Stimulated activated naive CD4-positive, alpha-beta T cell treated with Interleukin-2 at 50 U/mL for 16 hours (primary cell): ENCODE results near the gene ANXA6.
A peak's percentile ranks its signal among the peaks of the same experiment; 100 is the strongest.

Experiments used
- DNase-seq: peaks from one replicate; lab custom pipeline; 2025; lab: John Stamatoyannopoulos, UW

ANXA6 gene

GRCh38 chr5:151063142-151063989, 94.2 kb downstream of the ANXA6 start:
- DNase-seq: no peak

GRCh38 chr5:151062405-151063141, 95.0 kb downstream of the ANXA6 start:
- DNase-seq: no peak

- DNase-seq: no peak
These were observed 96.8 kb downstream of the ANXA6 start for GRCh38 chr5:151060742-151061141.

GRCh38 chr5:151058891-151059489, 98.6 kb downstream of the ANXA6 start:
- no peak for DNase-seq

GRCh38 chr5:151058301-151058700, 99.3 kb downstream of the ANXA6 start:
- DNase-seq: no peak

GRCh38 chr5:151056379-151057325, 100.9 kb downstream of the ANXA6 start:
- DNase-seq: no peak

- DNase-seq: no peak
These were observed 102.2 kb downstream of the ANXA6 start for GRCh38 chr5:151055336-151055735.

GRCh38 chr5:151054709-151055108, 102.9 kb downstream of the ANXA6 start:
- no peak for DNase-seq

- DNase-seq: no peak
These were observed 103.7 kb downstream of the ANXA6 start for GRCh38 chr5:151053796-151054462.

GRCh38 chr5:151052836-151053235, 104.7 kb downstream of the ANXA6 start:
- no peak for DNase-seq

GRCh38 chr5:151051931-151052608, 105.5 kb downstream of the ANXA6 start:
- no peak for DNase-seq

GRCh38 chr5:151051066-151051930, 106.3 kb downstream of the ANXA6 start:
- peak; percentile 61 for DNase-seq
